Superior temporal gyrus (tissue), 1 donor: ENCODE data around the gene ADAMTS8.
"Not testable (repeated sequence)": the region's sequence is repeated elsewhere in the genome, so short reads cannot be mapped to it uniquely, and the experiment has no call there.

Source experiments
- DNase-seq: peaks from one replicate; pipeline ENCODE4 v3.0.0-alpha.2; 2016; ENCODE audit errors: extremely low spot score

The ADAMTS8 gene

GRCh38 chr11:130438401-130439159, 10.2 kb upstream of the ADAMTS8 start:
- DNase-seq: not testable (repeated sequence)

GRCh38 chr11:130437848-130438247, 9.4 kb upstream of the ADAMTS8 start:
- no peak for DNase-seq

- no peak for DNase-seq
These were observed 7.8 kb upstream of the ADAMTS8 start for GRCh38 chr11:130436171-130436570.

GRCh38 chr11:130435671-130436070, 7.3 kb upstream of the ADAMTS8 start:
- no peak for DNase-seq

GRCh38 chr11:130434521-130435223, 6.3 kb upstream of the ADAMTS8 start:
- peak; percentile 96 for DNase-seq

- DNase-seq: no peak
These were observed 4.9 kb upstream of the ADAMTS8 start for GRCh38 chr11:130433357-130433756.

GRCh38 chr11:130431801-130432200, 3.4 kb upstream of the ADAMTS8 start:
- no peak for DNase-seq

GRCh38 chr11:130431331-130431773, 2.9 kb upstream of the ADAMTS8 start:
- DNase-seq: peak; percentile 83

GRCh38 chr11:130429983-130430382, 1.6 kb upstream of the ADAMTS8 start:
- no peak for DNase-seq

- DNase-seq: no peak
These were observed 792 bp upstream of the ADAMTS8 start for GRCh38 chr11:130429120-130429681.

- DNase-seq: no peak
These were observed 661 bp downstream of the ADAMTS8 start for GRCh38 chr11:130427581-130428315.

- no peak for DNase-seq
These were observed 1.5 kb downstream of the ADAMTS8 start for GRCh38 chr11:130426837-130427341.

- DNase-seq: peak; percentile 73
These were observed 2.1 kb downstream of the ADAMTS8 start for GRCh38 chr11:130426223-130426836.

- DNase-seq: no peak
These were observed 3.3 kb downstream of the ADAMTS8 start for GRCh38 chr11:130425156-130425555.

- DNase-seq: no peak
These were observed 3.7 kb downstream of the ADAMTS8 start for GRCh38 chr11:130424613-130425140.

GRCh38 chr11:130423541-130424142, 4.8 kb downstream of the ADAMTS8 start:
- DNase-seq: no peak

GRCh38 chr11:130422251-130422995, 6.0 kb downstream of the ADAMTS8 start:
- DNase-seq: no peak

GRCh38 chr11:130421697-130422096, 6.7 kb downstream of the ADAMTS8 start:
- no peak for DNase-seq

- DNase-seq: no peak
These were observed 7.2 kb downstream of the ADAMTS8 start for GRCh38 chr11:130421199-130421585.
